Omental fat pad (tissue), 4 donors: Measurements from ENCODE around the gene NRF1. TPM values are rescaled to one million over a fixed set of nuclear protein-coding genes. Genes with fewer than 3 reads are reported as not detected.

ENCODE experiments used
- ATAC-seq: fragments of 150-250 bp; one replicate; pipeline ENCODE4 v1.9.1; 2016; ENCODE audit warnings: mild to moderate bottlenecking, moderate library complexity; ENCODE audit not compliant: low FRiP score
- DNase-seq: peaks from one replicate; pipeline ENCODE4 v3.0.0-alpha.2; 2019; ENCODE audit warnings: low spot score
- CTCF ChIP-seq, 3 donors: fragments of 450-650 bp; IDR thresholded peaks; one replicate each; pipeline ENCODE4 v1.5.1; 2016 to 2017; ENCODE audit warnings: antibody characterized with exemption in 3 of 3, mild to moderate bottlenecking in 3 of 3, moderate library complexity in 2 of 3
- total RNA-seq, 4 donors: library from RNA; depleted of rRNA; stranded (reverse); fragments of >200 nt; gene quantifications; one replicate each; pipeline ENCODE4 v1.1.0, GENCODE V29; 2016

NRF1 gene
- total RNA-seq, 4 donors from 2014 or later: 11.7 to 32.3 (median 16.6) TPM

- TF ChIP-seq CTCF (IDR thresholded peaks at IDR 0.05): no peak
- no peak for DNase-seq
- no peak for ATAC-seq
Measured at GRCh38 chr7:129688503-129689222, 77.1 kb downstream of the NRF1 start.

DNA sequence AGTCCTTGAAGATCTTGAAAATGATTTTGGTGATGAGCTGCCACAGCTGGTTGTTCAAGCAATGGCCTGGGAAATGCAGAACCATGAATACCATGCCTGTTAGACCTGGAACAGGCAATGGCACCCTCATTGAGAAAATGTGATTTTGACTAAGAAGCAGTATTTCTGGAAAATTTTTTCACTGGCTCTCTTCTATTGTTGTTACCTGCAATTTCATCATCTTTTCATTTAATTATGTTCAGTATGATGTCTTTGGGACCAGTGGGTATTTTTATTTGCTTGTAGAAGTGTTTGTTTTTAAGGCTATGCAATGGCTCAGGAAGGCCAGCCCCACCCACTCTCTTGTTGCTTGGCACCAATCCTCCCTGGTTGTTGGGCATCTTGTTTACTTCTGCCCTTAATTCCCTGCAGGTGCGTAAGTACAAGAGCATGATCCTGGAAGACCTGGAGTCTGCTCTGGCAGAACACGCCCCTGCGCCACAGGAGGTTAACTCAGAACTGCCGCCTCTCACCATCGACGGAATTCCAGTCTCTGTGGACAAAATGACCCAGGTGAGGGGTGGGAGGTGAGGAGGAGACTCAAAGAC lies 78.6 kb downstream of the NRF1 start:
- ATAC-seq (no peak), DNase-seq (no peak)
- TF ChIP-seq CTCF (IDR thresholded peaks at IDR 0.05): no peak

- DNase-seq (no peak), ATAC-seq (no peak)
- no peak for TF ChIP-seq CTCF (IDR thresholded peaks at IDR 0.05)
Measured at GRCh38 chr7:129690701-129691100, 79.2 kb downstream of the NRF1 start.

GRCh38 chr7:129698516-129699418 lies 87.2 kb downstream of the NRF1 start:
- no peak for ATAC-seq
- TF ChIP-seq CTCF (IDR thresholded peaks at IDR 0.05): no peak
- DNase-seq: no peak

GRCh38 chr7:129702316-129702715 lies 90.8 kb downstream of the NRF1 start:
- no peak for ATAC-seq
- TF ChIP-seq CTCF (IDR thresholded peaks at IDR 0.05): no peak
- DNase-seq: no peak

GRCh38 chr7:129702761-129703338 lies 91.3 kb downstream of the NRF1 start:
- ATAC-seq: no peak
- TF ChIP-seq CTCF (IDR thresholded peaks at IDR 0.05): no peak
- no peak for DNase-seq
